Limb (tissue), 2 donors: Measurements from ENCODE around the gene TNFRSF13B.
A peak's percentile ranks its signal among the peaks of the same experiment; 100 is the strongest.
"Not testable (repeated sequence)": the region's sequence is repeated elsewhere in the genome, so short reads cannot be mapped to it uniquely, and the experiment has no call there.

Source experiments
- DNase-seq, 2 donors: peaks; one replicate each; pipeline ENCODE4 v3.0.0-alpha.2; 2016; ENCODE audit errors: extremely low spot score in 2 of 2

Gene TNFRSF13B

DNA sequence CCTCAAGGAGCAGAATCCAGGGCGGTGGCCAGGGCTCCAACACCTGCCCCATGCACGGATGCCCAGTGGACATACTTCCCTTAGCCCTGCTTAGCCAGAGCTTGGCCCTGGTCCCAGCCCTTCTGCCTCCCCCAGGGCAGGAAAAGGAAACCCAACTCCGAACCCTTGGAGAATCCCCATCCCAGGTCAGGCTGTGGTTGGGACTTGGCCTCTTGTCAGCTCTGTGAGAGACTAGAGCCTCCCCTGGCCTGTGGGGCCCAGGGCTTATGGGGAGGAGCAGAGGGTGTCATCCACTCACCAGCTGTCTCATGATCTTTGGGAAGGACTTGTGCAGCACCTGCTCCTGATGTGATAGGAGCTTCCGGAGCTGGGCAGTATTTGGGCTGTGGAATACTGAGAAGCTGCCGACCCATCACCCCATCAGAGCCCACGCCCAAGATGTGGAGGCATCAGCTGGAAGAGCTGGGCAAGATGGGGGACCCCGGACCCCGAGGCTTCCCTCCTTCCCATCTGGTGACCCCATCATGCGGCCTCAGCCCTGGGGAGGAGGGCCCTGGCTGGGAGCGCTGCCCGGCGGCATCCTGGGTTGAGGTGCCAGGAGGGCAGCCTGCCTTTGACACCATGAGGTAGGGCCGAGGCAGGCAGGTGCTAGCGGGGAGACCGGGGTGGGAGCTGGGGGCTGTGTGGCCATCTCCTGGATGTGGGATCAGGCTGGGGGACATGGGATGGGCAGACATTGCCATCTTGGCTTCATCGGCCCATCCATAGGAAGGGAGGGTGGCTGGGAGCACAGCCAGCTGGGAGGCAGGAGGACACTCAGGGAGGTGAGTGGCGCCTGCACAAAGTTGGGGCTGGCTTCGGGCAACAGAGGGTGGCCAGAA, 45.1 kb downstream of the TNFRSF13B start:
- DNase-seq = peak in 1 of 2 donors; percentile 24

GRCh38 chr17:16926061-16926511, 45.8 kb downstream of the TNFRSF13B start:
- no peak for DNase-seq

DNA sequence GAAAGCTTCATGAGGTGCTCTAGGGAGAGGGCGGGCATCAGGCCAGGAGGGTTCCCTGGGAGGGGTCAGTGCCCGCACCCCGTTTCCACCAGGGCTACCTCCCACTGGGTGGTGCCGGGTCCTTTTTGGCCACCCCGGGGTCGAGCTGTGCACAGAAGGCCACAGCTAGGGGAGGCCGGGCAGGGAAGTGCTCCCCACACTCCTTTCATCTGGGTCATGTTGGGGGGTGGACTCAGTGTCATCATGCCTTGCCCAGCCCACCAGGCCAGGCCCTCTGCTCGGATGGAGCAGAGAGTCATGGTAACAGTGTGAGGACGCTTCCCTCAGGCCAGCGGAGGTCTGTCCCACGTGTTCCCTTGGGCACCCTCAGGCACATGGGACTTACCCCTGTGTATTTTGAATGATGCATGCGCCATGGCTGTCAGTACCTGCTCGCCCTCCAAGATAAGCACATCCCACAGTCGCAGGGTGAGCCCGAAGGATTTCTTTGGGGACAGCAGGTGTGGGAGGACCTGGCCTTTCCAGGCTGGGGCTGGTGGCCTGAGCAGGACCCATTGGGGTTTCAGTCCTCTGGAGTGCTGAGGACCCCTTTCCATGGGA, 46.4 kb downstream of the TNFRSF13B start:
- peak in 1 of 2 donors; percentile 18 for DNase-seq

DNA sequence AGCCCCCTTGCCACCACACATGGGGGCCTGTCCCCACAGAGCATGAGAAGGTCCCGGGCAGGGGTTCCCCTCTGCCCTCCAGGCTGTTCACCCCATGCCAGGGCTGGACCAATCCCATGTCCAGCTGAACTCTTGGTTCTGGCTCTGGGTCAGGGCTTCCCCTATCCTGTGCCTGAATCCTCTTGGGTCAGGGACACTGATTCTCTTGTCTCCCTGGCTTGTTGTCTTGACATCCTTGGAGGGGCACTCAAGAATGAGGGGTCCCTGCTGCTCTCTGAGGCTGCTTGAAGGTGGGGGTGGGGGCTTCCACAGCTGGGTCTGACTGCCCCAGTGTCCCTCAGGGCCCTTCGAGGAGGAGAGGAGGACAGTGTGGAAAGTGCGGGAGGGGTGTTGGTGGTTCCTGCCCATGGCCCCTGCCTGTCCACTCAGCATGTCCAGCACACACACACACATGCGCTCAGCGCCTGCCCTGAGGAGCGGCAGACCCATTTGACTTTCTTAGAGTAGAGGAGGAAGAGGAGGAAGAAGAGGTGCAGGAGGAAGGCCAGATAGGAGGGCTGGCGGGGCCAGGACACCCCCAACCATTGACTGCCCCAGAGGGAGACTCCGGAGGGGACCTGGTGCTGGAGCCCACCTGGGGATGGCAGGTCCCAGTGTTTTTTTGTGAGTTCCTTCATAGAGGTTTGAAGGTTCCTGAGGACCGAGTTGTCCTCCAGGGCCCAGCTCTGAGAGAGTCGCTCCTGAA, 47.0 kb downstream of the TNFRSF13B start:
- no peak for DNase-seq

DNA sequence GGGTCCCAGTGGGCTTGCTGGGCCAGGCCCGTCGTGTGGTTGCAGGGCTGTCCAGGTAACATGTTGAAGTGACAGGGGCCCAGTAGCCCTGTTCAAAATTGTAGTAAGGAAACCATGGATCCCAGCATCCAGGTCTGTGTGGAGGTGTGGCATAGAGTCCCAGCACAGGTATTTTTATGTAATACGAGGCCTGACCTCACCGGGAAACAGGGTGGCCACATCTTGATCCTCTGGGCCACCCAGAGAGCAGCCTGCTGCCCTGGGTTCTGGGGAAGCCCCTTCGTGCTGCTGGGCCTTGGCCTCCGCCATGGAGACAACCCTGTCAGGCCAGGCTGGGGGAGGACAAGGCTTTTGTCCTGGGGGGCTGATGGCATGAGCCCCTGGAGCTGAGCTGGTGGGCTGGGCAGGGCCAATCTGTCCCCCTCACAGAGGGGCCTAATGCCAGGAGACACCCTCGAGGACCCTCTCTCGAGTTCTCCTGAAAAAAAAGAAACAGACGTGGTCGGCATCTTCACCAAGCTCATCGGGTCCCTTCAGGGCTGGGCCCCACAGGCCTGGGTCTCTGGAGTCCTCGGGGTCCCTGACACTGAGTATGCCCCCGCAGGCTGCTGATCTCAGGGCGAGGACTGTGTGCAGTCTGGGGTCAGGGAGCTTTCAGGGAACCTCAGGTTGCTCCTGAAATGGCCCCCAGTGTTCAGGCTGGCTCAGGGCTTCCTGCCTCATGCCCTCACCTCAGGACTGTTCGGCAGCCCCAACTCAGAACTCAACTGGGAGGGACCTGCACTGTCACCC, 47.8 kb downstream of the TNFRSF13B start:
- no peak for DNase-seq

- DNase-seq = peak in 1 of 2 donors; percentile 23
Measured at GRCh38 chr17:16923097-16923903, 48.6 kb downstream of the TNFRSF13B start.

GRCh38 chr17:16922386-16923096, 49.4 kb downstream of the TNFRSF13B start:
- no peak for DNase-seq

- not testable (repeated sequence) for DNase-seq
Measured at GRCh38 chr17:16921451-16921850, 50.5 kb downstream of the TNFRSF13B start.

DNA sequence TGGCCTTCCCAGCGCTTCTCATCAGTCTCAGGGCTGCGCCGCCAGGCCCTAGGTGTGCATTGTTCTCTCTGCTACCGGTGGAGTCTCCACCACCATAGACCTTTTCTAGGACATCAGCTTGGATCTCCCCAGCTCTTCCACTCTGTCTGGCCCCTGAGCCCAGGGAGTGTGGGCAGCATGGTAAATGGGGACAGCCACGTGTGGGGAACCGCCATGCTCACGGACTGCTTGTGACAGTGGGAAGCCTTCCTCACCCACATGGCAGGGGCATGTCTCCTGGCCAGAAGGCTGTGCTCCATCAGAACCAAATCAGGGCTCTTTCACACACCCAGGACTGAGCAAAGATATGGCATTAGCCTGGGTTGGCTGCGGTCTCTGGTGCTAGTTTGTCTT, 51.3 kb downstream of the TNFRSF13B start:
- DNase-seq = no peak

DNA sequence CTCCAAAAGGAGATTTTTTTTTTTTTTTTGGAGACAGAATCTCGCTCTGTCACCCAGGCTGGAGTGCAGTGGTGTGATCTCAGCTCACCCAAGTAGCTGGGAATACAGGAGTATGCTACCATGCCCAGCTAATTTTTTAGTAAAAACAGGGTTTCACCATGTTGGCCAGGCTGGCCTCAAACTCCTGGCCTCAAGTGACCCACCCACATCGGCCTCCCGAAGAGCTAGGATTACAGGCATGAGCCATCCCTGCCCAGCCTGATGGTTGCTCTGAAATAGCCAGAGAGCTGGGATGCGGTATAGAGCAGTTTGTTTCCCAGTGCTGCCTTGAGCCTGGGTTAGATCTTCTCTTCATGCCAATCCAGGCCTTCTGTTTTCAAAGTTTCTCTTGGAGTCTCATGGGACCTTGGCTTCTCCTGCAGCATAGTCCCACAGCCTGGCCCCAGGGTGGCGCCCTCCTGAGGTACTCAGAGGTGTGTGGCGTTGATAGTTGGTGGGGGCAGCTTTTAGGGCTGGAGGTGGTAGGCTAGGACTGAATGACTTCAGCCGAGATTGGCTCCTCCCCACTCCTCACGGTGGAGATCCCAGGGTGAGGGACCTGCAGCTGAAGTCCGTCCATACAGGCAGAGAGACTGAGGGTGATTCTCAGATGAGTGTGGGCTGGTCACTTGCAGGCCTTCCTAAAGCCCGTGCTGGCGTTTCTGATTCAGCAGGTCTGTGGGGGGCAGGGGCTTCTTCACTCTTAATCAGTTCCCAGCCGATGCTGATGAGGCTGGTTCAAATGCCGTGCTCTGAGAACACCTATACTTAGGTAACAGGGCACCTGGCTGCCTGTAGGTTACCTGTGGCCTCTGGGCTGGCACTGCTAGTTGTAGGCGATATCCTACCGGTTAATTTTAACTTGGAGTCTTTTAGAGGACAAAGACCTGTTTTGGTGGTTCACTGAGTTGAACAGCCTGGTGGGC, 52.0 kb downstream of the TNFRSF13B start:
- DNase-seq = no peak

DNA sequence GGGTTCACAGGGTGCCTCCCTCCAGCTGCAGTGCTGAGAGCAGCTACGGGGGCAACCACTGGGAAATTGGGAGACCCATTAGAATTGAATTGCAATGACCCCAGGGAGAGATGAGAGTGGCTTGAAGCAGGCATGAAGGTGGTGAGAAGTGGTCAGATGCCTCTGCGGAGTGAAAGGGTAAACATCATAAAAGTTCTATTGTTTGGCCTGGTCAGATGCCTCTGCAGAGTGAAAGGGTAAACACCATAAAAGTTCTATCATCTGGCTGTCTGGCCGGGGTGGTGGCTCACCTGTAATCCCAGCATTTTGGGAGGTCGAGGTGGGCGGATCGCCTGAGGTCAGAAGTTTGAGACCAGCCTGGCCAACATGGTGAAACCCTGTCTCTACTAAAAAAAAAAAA, 53.5 kb downstream of the TNFRSF13B start:
- DNase-seq = no peak

DNA sequence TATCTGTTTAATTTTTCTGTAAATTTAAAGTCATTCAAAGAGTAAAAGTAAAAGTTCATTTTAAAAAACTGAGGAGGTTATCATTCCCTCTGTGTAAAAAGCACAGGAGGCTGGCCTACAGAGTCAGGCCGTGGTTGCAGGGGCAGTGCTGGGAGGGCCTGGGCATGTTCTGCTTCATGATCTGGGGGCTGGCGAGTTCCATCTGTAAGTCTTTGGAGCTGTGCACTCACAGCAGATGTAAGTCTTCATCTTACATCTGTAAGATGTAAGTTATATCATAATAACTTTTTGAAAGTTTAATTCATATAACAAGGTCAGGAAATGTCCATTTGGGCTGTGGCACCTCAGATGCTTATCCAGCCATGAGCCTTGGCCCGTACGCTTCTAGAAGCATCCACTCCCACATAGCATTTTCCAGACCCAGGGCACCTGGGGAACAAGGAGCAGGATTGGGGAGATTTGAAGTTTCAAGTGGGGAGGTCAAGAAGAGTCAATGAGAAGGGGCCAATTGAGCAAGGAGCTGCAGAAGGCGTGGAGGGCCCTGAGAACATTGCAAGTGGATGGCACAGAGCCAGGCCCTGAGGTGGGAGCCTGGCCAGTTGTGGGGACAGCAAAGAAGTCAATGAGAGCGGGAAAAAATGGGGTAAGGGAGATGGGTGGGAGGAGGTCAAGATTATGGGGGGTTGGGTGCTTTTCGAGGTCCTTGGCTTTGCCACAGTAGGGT, 54.1 kb downstream of the TNFRSF13B start:
- no peak for DNase-seq

DNA sequence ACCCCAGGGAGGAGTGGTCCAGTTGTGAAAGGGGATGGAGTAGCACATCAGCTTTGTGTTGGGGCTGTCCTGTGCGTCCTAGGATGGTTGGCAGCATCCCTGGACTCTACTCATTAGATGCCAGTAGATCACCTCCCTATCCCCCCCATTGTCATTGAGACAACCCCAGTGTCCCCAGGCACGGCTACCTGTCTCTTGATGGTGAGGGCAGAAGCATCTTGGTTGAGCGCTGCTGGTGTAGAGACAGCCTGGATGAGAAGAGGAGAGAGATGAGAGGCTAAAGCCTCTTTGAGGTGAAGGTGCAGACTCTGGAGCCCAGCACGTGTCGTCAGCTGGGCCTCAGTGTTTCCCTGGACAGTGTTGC, 55.4 kb downstream of the TNFRSF13B start:
- no peak for DNase-seq

DNA sequence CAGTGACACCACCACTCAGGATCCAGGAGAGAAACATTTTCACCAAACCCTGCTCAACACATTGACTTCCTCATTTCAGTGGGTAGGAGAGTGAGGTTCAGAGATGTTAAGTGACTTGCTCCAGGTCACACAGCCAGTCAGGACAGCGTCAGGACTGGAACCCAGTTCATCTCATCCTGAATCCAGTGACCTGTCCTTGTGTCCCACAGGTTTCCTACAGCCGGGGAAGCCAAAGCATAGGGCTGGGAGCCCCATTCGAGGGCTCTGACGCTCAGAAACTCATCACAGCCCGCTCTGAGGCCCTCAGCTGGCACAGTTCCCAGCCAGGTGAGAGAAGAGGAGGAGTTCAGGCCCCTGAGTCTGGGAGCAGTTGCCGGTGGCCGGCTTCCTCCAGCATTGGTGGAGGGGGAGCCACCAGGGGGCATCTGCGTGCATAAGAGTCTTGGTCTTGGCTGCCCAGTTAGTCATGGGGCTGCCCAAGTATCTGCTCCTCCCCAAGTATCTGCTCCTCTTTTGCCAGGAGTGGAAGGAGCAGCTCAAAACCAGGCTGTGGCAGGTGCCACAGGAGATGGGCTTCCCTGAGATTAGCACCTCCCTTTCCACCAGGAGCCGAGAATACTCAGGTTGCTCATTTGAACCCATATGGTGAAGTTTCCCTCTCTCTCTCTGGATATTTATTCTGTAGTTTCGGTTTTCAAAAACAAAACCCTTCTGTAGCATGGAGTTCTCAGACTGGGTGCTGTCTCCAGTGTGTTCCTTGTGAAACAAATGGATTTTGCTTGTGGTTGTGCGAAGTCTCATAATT, 56.0 kb downstream of the TNFRSF13B start:
- peak in 1 of 2 donors; percentile 39 for DNase-seq

DNA sequence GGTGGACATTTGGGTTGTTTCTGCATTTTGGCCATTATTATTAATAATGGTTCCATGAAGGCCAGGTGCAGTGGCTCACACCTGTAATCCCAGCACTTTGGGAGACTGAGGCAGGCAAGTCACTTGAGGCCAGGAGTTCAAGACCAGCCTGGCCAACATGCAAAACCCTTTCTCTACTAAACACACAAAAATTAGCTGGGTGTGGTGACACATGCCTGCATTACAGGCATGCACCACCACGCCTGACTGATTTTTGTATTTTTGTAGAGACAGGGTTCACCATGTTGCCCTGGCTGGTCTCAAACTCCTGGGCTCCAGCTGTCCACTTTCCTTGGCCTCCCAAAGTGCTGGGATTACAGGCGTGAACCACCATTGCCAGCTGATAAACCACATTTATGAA, 58.5 kb downstream of the TNFRSF13B start:
- DNase-seq = no peak

DNA sequence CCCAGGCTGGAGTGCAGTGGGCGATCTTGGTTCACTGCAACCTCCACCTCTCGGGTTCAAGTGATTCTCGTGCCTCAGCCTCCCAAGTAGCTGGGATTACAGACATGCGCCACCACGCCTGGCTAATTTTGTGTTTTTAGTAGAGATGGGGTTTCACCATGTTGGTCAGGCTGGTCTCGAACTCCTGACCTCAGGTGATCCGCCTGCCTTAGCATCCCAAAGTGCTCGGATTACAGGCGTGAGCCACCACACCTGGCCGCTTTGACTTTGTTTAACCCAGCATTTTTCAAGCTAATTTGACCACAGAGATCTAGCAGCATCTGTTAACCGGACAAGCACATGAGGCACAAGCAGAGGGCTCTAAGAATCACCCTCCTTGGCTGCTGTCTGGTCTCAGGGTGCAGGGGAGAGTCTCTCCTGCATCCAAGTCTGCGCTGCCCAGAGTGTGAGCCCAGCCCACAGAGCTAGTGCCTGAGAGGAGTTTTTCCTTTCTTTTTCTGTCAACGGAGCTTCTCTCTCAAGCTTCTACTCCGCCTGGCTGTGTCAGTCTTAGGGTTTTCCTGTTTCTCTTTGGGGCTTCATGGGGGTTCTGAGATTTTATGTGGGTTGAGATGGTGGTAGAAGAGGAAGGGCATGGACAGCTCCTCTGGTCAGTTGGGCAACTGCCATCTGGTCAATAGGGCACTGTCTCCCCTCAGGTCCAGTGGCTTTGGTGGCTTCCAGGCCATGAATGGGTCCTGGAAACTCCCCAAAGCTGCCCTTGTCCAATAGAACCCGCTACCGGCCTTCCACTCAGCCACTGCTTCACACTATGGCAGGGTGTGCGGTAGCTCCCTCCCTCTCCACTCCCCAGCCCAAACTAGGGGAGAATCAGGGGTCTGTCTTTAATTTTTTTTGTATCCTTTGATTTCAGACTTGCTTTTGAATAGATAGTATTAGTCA, 59.6 kb downstream of the TNFRSF13B start:
- no peak for DNase-seq
